ENCODE measurements around the gene ABCD1.
"Not testable (repeated sequence)": the region's sequence is repeated elsewhere in the genome, so short reads cannot be mapped to it uniquely, and the experiment has no call there.

ABCD1 gene

DNA sequence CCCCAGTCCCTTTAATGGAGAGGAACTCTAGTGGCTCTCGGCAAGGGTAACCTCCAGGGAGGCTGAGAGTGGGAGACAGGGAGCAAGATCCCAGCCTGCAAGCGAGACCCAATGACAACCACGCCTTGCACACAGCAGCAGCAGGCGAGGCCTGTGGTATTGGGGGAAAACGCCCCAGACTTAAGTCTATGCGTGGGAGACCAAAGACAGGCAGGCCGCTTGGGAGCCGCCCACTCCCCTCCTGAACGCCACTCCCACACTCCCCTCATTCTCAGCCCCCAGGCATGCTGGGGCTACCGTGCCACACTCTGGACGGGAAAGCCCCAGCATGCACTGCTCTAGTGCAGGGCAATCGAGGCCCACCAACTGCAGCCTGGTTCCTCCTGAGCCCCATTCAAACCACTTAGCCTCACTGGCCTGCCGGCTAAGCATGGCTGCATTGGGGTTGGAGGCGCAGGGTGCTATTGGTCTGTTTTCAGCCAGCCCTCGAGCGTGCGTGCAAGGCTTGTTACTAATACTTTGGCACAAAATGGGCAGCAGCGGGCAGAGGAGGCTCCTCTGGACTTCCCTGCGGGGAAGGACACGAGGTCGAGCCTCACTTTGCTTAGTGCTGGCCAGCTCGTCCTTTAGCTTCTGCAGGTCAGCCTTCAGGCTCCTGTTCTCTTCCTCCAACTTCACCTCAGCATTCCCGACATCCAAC is 22.2 kb upstream of the ABCD1 start:
- Histone ChIP-seq H3F3A (ENCODE audit: insufficient read depth, low read length) (no peaks in the 10 kb centered on the region), H3K4me3 (ENCODE audit: low read depth, low read length, poor library complexity, severe bottlenecking) (no peak overlapping the region), H3K4me1 (ENCODE audit: insufficient read depth, low read length, severe bottlenecking) (no peaks in the 10 kb centered on the region), H3K9me3 (ENCODE audit: low read length) (no peaks in the 10 kb centered on the region), H3K36me3 (ENCODE audit: insufficient read depth, low read length) (peaks cover 5% of the 10 kb centered on the region), H3K9ac (ENCODE audit: low read length) (no peak overlapping the region), H3K27ac (ENCODE audit: low read depth, low read length, poor library complexity, severe bottlenecking) (no peak overlapping the region), H3K27me3 (ENCODE audit: insufficient read depth, low read length) (no peaks in the 10 kb centered on the region), H3K4me2 (ENCODE audit: low read length) (no peak overlapping the region), H2AFZ (ENCODE audit: low read length) (no peak overlapping the region), H4K20me1 (ENCODE audit: insufficient read depth, low read length) (no peaks in the 10 kb centered on the region), H3K79me2 (ENCODE audit: insufficient read depth, low read length) (no peaks in the 10 kb centered on the region), H3K9me2 (ENCODE audit: low read depth, low read length) (no peaks in the 10 kb centered on the region)
- TF ChIP-seq CTCF (IDR thresholded peaks at IDR 0.05; ENCODE audit: low read length) (no peak), EZH2 (IDR thresholded peaks at IDR 0.05; ENCODE audit: borderline replicate concordance, low read length) (no peak)

DNA sequence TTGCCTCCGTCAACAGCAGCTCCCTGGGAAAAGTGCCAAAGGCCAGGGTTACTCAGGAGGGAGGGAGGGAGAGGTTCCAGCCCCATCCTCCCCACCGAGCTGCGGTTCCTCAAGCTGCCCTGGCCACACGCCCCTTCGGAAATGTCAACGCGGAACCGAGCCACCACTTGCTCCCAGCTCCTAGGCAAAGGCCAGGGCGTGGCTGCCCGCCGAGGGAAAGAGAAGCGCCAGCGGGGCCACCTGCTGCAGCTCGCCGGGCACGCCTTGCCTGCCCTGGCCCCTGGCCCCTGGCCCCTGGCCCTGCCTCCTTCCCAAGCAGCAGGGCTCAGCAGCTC is 21.7 kb upstream of the ABCD1 start:
- Histone ChIP-seq H3K4me3 (ENCODE audit: low read depth, low read length, poor library complexity, severe bottlenecking) (no peak overlapping the region), H2AFZ (ENCODE audit: low read length) (no peak overlapping the region), H3K9me2 (ENCODE audit: low read depth, low read length) (no peaks in the 10 kb centered on the region), H3K4me2 (ENCODE audit: low read length) (no peak overlapping the region), H3K79me2 (ENCODE audit: insufficient read depth, low read length) (no peaks in the 10 kb centered on the region), H3F3A (ENCODE audit: insufficient read depth, low read length) (no peaks in the 10 kb centered on the region), H3K4me1 (ENCODE audit: insufficient read depth, low read length, severe bottlenecking) (no peaks in the 10 kb centered on the region), H3K9me3 (ENCODE audit: low read length) (no peaks in the 10 kb centered on the region), H3K36me3 (ENCODE audit: insufficient read depth, low read length) (peaks cover 5% of the 10 kb centered on the region), H4K20me1 (ENCODE audit: insufficient read depth, low read length) (no peaks in the 10 kb centered on the region), H3K9ac (ENCODE audit: low read length) (no peak overlapping the region), H3K27ac (ENCODE audit: low read depth, low read length, poor library complexity, severe bottlenecking) (no peak overlapping the region), H3K27me3 (ENCODE audit: insufficient read depth, low read length) (no peaks in the 10 kb centered on the region)
- no peak for TF ChIP-seq CTCF (IDR thresholded peaks at IDR 0.05; ENCODE audit: low read length)

GRCh38 chrX:153704021-153704526 is 20.6 kb upstream of the ABCD1 start:
- Histone ChIP-seq H3K4me3 (ENCODE audit: low read depth, low read length, poor library complexity, severe bottlenecking) (no peak overlapping the region), H3K9ac (ENCODE audit: low read length) (no peak overlapping the region), H3K9me2 (ENCODE audit: low read depth, low read length) (no peaks in the 10 kb centered on the region), H3K36me3 (ENCODE audit: insufficient read depth, low read length) (peaks cover 5% of the 10 kb centered on the region), H3K79me2 (ENCODE audit: insufficient read depth, low read length) (no peaks in the 10 kb centered on the region), H4K20me1 (ENCODE audit: insufficient read depth, low read length) (no peaks in the 10 kb centered on the region), H3K27me3 (ENCODE audit: insufficient read depth, low read length) (no peaks in the 10 kb centered on the region), H3K4me2 (ENCODE audit: low read length) (no peak overlapping the region), H3K4me1 (ENCODE audit: insufficient read depth, low read length, severe bottlenecking) (no peaks in the 10 kb centered on the region), H3K9me3 (ENCODE audit: low read length) (no peaks in the 10 kb centered on the region), H2AFZ (ENCODE audit: low read length) (no peak overlapping the region), H3K27ac (ENCODE audit: low read depth, low read length, poor library complexity, severe bottlenecking) (no peak overlapping the region), H3F3A (ENCODE audit: insufficient read depth, low read length) (no peaks in the 10 kb centered on the region)
- TF ChIP-seq CTCF (IDR thresholded peaks at IDR 0.05; ENCODE audit: low read length) (no peak), EZH2 (IDR thresholded peaks at IDR 0.05; ENCODE audit: borderline replicate concordance, low read length) (no peak)

GRCh38 chrX:153704631-153705402 is 19.8 kb upstream of the ABCD1 start:
- H3K9me3 ChIP-seq (ENCODE audit: low read length); H4K20me1 ChIP-seq (ENCODE audit: insufficient read depth, low read length); H2AFZ ChIP-seq (ENCODE audit: low read length); H3K9me2 ChIP-seq (ENCODE audit: low read depth, low read length); H3K79me2 ChIP-seq (ENCODE audit: insufficient read depth, low read length); H3K27ac ChIP-seq (ENCODE audit: low read depth, low read length, poor library complexity, severe bottlenecking); H3K4me1 ChIP-seq (ENCODE audit: insufficient read depth, low read length, severe bottlenecking); H3K36me3 ChIP-seq (ENCODE audit: insufficient read depth, low read length); H3F3A ChIP-seq (ENCODE audit: insufficient read depth, low read length); H3K4me3 ChIP-seq (ENCODE audit: low read depth, low read length, poor library complexity, severe bottlenecking); H3K4me2 ChIP-seq (ENCODE audit: low read length); H3K27me3 ChIP-seq (ENCODE audit: insufficient read depth, low read length); H3K9ac ChIP-seq (ENCODE audit: low read length): not testable (repeated sequence)

GRCh38 chrX:153705403-153706060 is 19.1 kb upstream of the ABCD1 start:
- H3F3A ChIP-seq (ENCODE audit: insufficient read depth, low read length), result not testable (repeated sequence)

More at GRCh38 chrX:153705403-153706060, 19.1 kb upstream of the ABCD1 start:
- H3K9ac ChIP-seq (ENCODE audit: low read length); H3K79me2 ChIP-seq (ENCODE audit: insufficient read depth, low read length); H3K4me3 ChIP-seq (ENCODE audit: low read depth, low read length, poor library complexity, severe bottlenecking); H3K4me1 ChIP-seq (ENCODE audit: insufficient read depth, low read length, severe bottlenecking); H3K4me2 ChIP-seq (ENCODE audit: low read length); H3K9me2 ChIP-seq (ENCODE audit: low read depth, low read length); H3K36me3 ChIP-seq (ENCODE audit: insufficient read depth, low read length); H4K20me1 ChIP-seq (ENCODE audit: insufficient read depth, low read length); H3K9me3 ChIP-seq (ENCODE audit: low read length); H2AFZ ChIP-seq (ENCODE audit: low read length); H3K27ac ChIP-seq (ENCODE audit: low read depth, low read length, poor library complexity, severe bottlenecking); H3K27me3 ChIP-seq (ENCODE audit: insufficient read depth, low read length): not testable (repeated sequence)

Measured in OCI-LY1 (cell line).